GM12801 (cell line): ENCODE results near the gene R3HDM2.

ENCODE experiments used
- CTCF ChIP-seq: IDR thresholded peaks from one replicate; pipeline ENCODE4 v1.5.1; 2011; ENCODE audit warnings: control low read depth; ENCODE audit not compliant: insufficient read length; ENCODE audit errors: extremely low read depth

The R3HDM2 gene

GRCh38 chr12:57273516-57273915, 157.3 kb downstream of the R3HDM2 start:
- TF ChIP-seq CTCF, result no peak

GRCh38 chr12:57272337-57273151, 158.3 kb downstream of the R3HDM2 start:
- TF ChIP-seq CTCF, result no peak

- TF ChIP-seq CTCF, result no peak
Measured at GRCh38 chr12:57270966-57271470, 159.8 kb downstream of the R3HDM2 start.

GRCh38 chr12:57268264-57268663, 162.6 kb downstream of the R3HDM2 start:
- no peak for TF ChIP-seq CTCF

GRCh38 chr12:57266681-57267080, 164.2 kb downstream of the R3HDM2 start:
- TF ChIP-seq CTCF, result no peak

GRCh38 chr12:57263096-57263495, 167.7 kb downstream of the R3HDM2 start:
- TF ChIP-seq CTCF, result no peak

GRCh38 chr12:57262126-57262822, 168.6 kb downstream of the R3HDM2 start:
- TF ChIP-seq CTCF, result no peak
